ENCODE results near the gene SMCR8. TPM values are rescaled to one million over a fixed set of nuclear protein-coding genes. Genes with fewer than 3 reads are reported as not detected.
A peak's percentile ranks its signal among the peaks of the same experiment; 100 is the strongest.

Gene SMCR8
- total and polyA plus RNA-seq, 2 of the 13 experiments (the other 11 are each of a cell fraction or from before 2014, with no cell fraction given): 7.6 to 11.8 TPM

- TF ChIP-seq, protein P1, sequence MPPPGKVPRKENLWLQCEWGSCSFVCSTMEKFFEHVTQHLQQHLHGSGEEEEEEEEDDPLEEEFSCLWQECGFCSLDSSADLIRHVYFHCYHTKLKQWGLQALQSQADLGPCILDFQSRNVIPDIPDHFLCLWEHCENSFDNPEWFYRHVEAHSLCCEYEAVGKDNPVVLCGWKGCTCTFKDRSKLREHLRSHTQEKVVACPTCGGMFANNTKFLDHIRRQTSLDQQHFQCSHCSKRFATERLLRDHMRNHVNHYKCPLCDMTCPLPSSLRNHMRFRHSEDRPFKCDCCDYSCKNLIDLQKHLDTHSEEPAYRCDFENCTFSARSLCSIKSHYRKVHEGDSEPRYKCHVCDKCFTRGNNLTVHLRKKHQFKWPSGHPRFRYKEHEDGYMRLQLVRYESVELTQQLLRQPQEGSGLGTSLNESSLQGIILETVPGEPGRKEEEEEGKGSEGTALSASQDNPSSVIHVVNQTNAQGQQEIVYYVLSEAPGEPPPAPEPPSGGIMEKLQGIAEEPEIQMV (CRISPR knock-in tag; IDR thresholded peaks at IDR 0.05; ENCODE audit: low read depth): peak; percentile 69; the same call in 1 of the 2 replicates
- TF ChIP-seq ZNF3 (CRISPR knock-in tag; IDR thresholded peaks at IDR 0.05): no peak
- no peak for TF ChIP-seq ZXDC (CRISPR knock-in tag; IDR thresholded peaks at IDR 0.05)
- no peak for TF ChIP-seq MBNL3 (CRISPR knock-in tag; conservative IDR thresholded peaks at IDR 0.05)
- no peak for TF ChIP-seq ZNF121 (CRISPR knock-in tag; IDR thresholded peaks at IDR 0.05)
- TF ChIP-seq, protein P2, sequence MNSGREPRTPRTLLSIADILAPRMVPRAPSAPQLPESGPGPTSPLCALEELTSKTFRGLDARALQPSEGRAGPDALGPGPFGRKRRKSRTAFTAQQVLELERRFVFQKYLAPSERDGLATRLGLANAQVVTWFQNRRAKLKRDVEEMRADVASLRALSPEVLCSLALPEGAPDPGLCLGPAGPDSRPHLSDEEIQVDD (CRISPR knock-in tag; IDR thresholded peaks at IDR 0.05; ENCODE audit: borderline replicate concordance): no peak
- TF ChIP-seq SATB2 (CRISPR knock-in tag; IDR thresholded peaks at IDR 0.05): peak; percentile 31; the same call in 1 of the 2 replicates
- TF ChIP-seq, protein P3, sequence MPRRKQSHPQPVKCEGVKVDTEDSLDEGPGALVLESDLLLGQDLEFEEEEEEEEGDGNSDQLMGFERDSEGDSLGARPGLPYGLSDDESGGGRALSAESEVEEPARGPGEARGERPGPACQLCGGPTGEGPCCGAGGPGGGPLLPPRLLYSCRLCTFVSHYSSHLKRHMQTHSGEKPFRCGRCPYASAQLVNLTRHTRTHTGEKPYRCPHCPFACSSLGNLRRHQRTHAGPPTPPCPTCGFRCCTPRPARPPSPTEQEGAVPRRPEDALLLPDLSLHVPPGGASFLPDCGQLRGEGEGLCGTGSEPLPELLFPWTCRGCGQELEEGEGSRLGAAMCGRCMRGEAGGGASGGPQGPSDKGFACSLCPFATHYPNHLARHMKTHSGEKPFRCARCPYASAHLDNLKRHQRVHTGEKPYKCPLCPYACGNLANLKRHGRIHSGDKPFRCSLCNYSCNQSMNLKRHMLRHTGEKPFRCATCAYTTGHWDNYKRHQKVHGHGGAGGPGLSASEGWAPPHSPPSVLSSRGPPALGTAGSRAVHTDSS (CRISPR knock-in tag; conservative IDR thresholded peaks at IDR 0.05): no peak
- no peak for TF ChIP-seq ZNF7 (CRISPR knock-in tag; IDR thresholded peaks at IDR 0.05)
- TF ChIP-seq FUBP1 (CRISPR knock-in tag; IDR thresholded peaks at IDR 0.05; ENCODE audit: borderline replicate concordance): no peak
- TF ChIP-seq ZNF558 (CRISPR knock-in tag; IDR thresholded peaks at IDR 0.05; ENCODE audit: borderline replicate concordance): no peak; the same call in none of the 2 replicates
- TF ChIP-seq, protein P4, sequence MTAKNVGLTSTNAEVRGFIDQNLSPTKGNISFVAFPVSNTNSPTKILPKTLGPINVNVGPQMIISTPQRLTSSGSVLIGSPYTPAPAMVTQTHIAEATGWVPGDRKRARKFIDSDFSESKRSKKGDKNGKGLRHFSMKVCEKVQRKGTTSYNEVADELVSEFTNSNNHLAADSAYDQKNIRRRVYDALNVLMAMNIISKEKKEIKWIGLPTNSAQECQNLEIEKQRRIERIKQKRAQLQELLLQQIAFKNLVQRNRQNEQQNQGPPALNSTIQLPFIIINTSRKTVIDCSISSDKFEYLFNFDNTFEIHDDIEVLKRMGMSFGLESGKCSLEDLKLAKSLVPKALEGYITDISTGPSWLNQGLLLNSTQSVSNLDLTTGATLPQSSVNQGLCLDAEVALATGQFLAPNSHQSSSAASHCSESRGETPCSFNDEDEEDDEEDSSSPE (CRISPR knock-in tag; IDR thresholded peaks at IDR 0.05): peak; percentile 94
- TF ChIP-seq RARA (CRISPR knock-in tag; IDR thresholded peaks at IDR 0.05): no peak
- no peak for TF ChIP-seq THYN1 (CRISPR knock-in tag; IDR thresholded peaks at IDR 0.05; ENCODE audit: borderline replicate concordance, low read depth)
- TF ChIP-seq HNRNPH1 (optimal IDR thresholded peaks at IDR 0.05; ENCODE audit: low read depth, low read length): no peak
- no peak for TF ChIP-seq ZEB1 (IDR thresholded peaks at IDR 0.05; ENCODE audit: insufficient replicate concordance, low read depth)
- TF ChIP-seq ZNF562 (CRISPR knock-in tag; IDR thresholded peaks at IDR 0.05; ENCODE audit: borderline replicate concordance): no peak
Measured at GRCh38 chr17:18314731-18315561, at the start of gene SMCR8, which contains the start of gene TOP3A (continued).
